Ishikawa (cell line): ENCODE results near the gene CFAP54.
A peak's percentile ranks its signal among the peaks of the same experiment; 100 is the strongest.

Experiments used
- CEBPB ChIP-seq: IDR thresholded peaks from 2 replicates; pipeline ENCODE4 v1.6.1; 2012
- CREB1 ChIP-seq: IDR thresholded peaks from 2 replicates; pipeline ENCODE4 v1.6.1; 2012; ENCODE audit warnings: low read depth
- EGR1 ChIP-seq: IDR thresholded peaks from 2 replicates; pipeline ENCODE4 v1.6.1; 2012
- EP300 ChIP-seq: IDR thresholded peaks from 2 replicates; pipeline ENCODE4 v1.6.1; 2012; ENCODE audit warnings: borderline replicate concordance
- FOXM1 ChIP-seq: IDR thresholded peaks from 2 replicates; pipeline ENCODE4 v1.6.1; 2012; ENCODE audit warnings: low read depth, borderline replicate concordance
- NFIC ChIP-seq: IDR thresholded peaks from 2 replicates; pipeline ENCODE4 v1.6.1; 2012
- RAD21 ChIP-seq: IDR thresholded peaks from 2 replicates; pipeline ENCODE4 v1.6.1; 2012; ENCODE audit warnings: low read depth
- TAF1 ChIP-seq: IDR thresholded peaks from 2 replicates; pipeline ENCODE4 v1.6.1; 2012; ENCODE audit warnings: low read depth, mild to moderate bottlenecking
- TCF12 ChIP-seq: IDR thresholded peaks from 2 replicates; pipeline ENCODE4 v1.6.1; 2012; ENCODE audit warnings: low read depth
- TEAD4 ChIP-seq: IDR thresholded peaks from 2 replicates; pipeline ENCODE4 v1.6.1; 2012
- YY1 ChIP-seq: IDR thresholded peaks from 2 replicates; pipeline ENCODE4 v1.6.1; 2012; ENCODE audit warnings: low read depth
- ZBTB7A ChIP-seq: IDR thresholded peaks from 2 replicates; pipeline ENCODE4 v1.6.1; 2012; ENCODE audit warnings: low read depth
- TF ChIP-seq, protein P1 (sequence below): IDR thresholded peaks from 2 replicates; pipeline ENCODE4 v1.6.1; 2012; ENCODE audit warnings: low read depth, mild to moderate bottlenecking
- TF ChIP-seq, protein P2 (sequence below): IDR thresholded peaks from 2 replicates; pipeline ENCODE4 v1.6.1; 2012
- TF ChIP-seq, protein P3 (sequence below): IDR thresholded peaks from 2 replicates; pipeline ENCODE4 v1.6.1; 2012

Gene CFAP54

GRCh38 chr12:96886998-96887677 is 397.8 kb downstream of the CFAP54 start:
- no peak for TF ChIP-seq RAD21
- no peak for TF ChIP-seq CREB1
- TF ChIP-seq, protein P1, sequence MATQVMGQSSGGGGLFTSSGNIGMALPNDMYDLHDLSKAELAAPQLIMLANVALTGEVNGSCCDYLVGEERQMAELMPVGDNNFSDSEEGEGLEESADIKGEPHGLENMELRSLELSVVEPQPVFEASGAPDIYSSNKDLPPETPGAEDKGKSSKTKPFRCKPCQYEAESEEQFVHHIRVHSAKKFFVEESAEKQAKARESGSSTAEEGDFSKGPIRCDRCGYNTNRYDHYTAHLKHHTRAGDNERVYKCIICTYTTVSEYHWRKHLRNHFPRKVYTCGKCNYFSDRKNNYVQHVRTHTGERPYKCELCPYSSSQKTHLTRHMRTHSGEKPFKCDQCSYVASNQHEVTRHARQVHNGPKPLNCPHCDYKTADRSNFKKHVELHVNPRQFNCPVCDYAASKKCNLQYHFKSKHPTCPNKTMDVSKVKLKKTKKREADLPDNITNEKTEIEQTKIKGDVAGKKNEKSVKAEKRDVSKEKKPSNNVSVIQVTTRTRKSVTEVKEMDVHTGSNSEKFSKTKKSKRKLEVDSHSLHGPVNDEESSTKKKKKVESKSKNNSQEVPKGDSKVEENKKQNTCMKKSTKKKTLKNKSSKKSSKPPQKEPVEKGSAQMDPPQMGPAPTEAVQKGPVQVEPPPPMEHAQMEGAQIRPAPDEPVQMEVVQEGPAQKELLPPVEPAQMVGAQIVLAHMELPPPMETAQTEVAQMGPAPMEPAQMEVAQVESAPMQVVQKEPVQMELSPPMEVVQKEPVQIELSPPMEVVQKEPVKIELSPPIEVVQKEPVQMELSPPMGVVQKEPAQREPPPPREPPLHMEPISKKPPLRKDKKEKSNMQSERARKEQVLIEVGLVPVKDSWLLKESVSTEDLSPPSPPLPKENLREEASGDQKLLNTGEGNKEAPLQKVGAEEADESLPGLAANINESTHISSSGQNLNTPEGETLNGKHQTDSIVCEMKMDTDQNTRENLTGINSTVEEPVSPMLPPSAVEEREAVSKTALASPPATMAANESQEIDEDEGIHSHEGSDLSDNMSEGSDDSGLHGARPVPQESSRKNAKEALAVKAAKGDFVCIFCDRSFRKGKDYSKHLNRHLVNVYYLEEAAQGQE: no peak
- TF ChIP-seq, protein P2, sequence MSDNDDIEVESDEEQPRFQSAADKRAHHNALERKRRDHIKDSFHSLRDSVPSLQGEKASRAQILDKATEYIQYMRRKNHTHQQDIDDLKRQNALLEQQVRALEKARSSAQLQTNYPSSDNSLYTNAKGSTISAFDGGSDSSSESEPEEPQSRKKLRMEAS: no peak
- no peak for TF ChIP-seq NFIC
- TF ChIP-seq TEAD4: no peak
- TF ChIP-seq TAF1: no peak

DNA sequence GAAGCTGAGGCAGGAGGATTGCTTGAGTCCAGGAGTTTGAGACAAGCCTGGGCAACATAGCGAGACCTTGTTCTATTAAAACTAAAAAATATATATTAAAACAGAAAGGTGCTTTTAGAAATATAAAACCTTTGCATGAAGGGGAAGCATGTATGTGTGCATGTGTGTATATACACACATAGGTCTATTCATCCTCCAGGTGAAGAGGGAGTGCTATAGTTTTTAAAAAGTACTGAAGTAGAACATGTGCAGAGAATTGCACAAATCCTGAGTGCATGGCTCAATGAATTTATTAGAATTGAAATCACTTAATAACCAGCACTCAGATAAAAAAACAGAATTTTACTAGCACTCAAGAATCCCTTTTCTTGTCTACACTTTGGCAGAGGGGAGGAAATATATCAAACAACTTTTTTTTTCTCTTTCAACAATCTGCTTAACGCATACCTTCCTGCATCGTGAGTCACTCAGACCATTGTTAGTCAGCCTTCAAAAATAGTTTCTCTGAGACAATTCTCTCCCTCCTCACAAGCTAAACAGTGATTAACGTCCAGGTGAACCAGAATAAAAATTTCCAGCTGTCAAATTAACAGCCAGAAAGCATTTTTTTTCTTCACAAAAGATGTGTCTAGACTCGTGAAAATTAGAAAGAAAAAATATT is 400.0 kb downstream of the CFAP54 start:
- TF ChIP-seq ZBTB7A (no peak), FOXM1 (no peak), TEAD4 (peak; percentile 55), EP300 (peak; percentile 50; the same call in 1 of the 2 replicates)

- no peak for TF ChIP-seq YY1
- TF ChIP-seq, protein P2: no peak
- no peak for TF ChIP-seq TEAD4
- no peak for TF ChIP-seq FOXM1
- no peak for TF ChIP-seq EGR1
- TF ChIP-seq ZBTB7A: no peak
- no peak for TF ChIP-seq CREB1
- TF ChIP-seq RAD21: no peak
Observed at GRCh38 chr12:96890331-96890730, 401.0 kb downstream of the CFAP54 start.

DNA sequence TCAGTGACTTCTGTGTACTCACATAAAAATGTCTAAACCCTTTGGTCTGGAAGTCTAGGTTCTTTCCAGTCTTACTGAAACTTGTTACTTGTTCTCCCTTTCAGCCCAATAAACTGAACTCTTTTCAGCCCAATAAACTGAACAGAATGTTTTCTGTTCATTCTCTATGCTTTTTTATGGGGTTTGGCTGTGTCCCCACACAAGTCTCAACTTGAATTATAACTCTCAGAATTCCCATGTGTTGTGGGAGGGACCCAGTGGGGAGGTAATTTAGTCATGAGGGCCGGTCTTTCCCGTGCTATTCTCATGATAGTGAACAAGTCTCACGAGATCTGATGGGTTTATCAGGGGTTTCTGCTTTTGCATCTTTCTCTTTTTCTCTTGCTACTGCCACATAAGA is 402.7 kb downstream of the CFAP54 start:
- TF ChIP-seq TAF1: no peak
- TF ChIP-seq RAD21: no peak
- TF ChIP-seq TCF12: no peak
- no peak for TF ChIP-seq CEBPB
- TF ChIP-seq EP300: no peak
- TF ChIP-seq, protein P2: no peak
- TF ChIP-seq YY1: no peak
- no peak for TF ChIP-seq NFIC
- TF ChIP-seq, protein P1: no peak
- TF ChIP-seq FOXM1: no peak
- TF ChIP-seq, protein P3, sequence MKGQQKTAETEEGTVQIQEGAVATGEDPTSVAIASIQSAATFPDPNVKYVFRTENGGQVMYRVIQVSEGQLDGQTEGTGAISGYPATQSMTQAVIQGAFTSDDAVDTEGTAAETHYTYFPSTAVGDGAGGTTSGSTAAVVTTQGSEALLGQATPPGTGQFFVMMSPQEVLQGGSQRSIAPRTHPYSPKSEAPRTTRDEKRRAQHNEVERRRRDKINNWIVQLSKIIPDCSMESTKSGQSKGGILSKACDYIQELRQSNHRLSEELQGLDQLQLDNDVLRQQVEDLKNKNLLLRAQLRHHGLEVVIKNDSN: no peak
- TF ChIP-seq CREB1: no peak
- TF ChIP-seq TEAD4: no peak
- TF ChIP-seq EGR1: no peak
- no peak for TF ChIP-seq ZBTB7A

DNA sequence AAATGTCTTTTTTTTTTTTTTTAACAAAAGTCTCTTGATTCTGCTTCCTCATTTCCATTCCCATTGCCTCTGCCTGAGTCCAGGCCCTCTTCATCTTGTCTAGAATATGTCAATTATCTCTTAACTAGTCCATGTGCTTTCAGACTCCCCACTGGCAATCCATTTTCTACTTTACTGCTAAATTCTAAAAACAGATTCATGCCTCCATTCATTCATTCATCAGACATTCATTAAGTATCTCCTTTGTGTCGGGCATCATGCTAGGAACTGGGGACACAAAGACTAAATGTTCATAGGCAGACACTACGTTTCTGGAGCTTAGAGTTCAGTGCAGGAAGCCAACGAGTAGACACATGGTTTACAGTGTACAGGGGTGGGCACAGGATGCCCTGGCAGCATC is 408.0 kb downstream of the CFAP54 start:
- TF ChIP-seq CEBPB: no peak
- TF ChIP-seq, protein P3: no peak
- no peak for TF ChIP-seq YY1
- TF ChIP-seq ZBTB7A: no peak
- TF ChIP-seq RAD21: no peak
- TF ChIP-seq FOXM1: no peak
- no peak for TF ChIP-seq TAF1
- no peak for TF ChIP-seq NFIC
- no peak for TF ChIP-seq EGR1
- no peak for TF ChIP-seq EP300
- TF ChIP-seq, protein P1: no peak
- TF ChIP-seq, protein P2: no peak
- TF ChIP-seq TEAD4: no peak
- TF ChIP-seq TCF12: no peak
- TF ChIP-seq CREB1: no peak
